Stomach (tissue), 4 donors: ENCODE data around the gene BRI3BP.

Source experiments
- EP300 ChIP-seq: sonication (generic); formaldehyde crosslinking; IDR thresholded peaks from one replicate; pipeline ENCODE4 v1.6.1; 2017; ENCODE audit warnings: antibody characterized with exemption
- POLR2A ChIP-seq, 4 donors: fragments of 450-650 bp; IDR thresholded peaks; one replicate each; pipeline ENCODE4 v1.6.1; 2016; ENCODE audit warnings: antibody characterized with exemption in 4 of 4, control low read depth in 2 of 4, mild to moderate bottlenecking in 1 of 4, moderate library complexity in 1 of 4
- POLR2AphosphoS5 ChIP-seq, 3 donors: sonication (generic); formaldehyde crosslinking; IDR thresholded peaks; one replicate each; pipeline ENCODE4 v1.6.1; 2016; ENCODE audit warnings: antibody characterized with exemption in 3 of 3
- TF ChIP-seq, protein P1 (sequence below), 7 experiments: fragments of 450-650 bp in 4 of 7; fragments of 200-600 bp in 3 of 7; sonication (generic) in 3 of 7; IDR thresholded peaks; one replicate each; pipeline ENCODE4 v1.5.1; 2016 to 2019; ENCODE audit warnings: antibody characterized with exemption in 7 of 7, control low read depth in 2 of 7, mild to moderate bottlenecking in 1 of 7

DNA sequence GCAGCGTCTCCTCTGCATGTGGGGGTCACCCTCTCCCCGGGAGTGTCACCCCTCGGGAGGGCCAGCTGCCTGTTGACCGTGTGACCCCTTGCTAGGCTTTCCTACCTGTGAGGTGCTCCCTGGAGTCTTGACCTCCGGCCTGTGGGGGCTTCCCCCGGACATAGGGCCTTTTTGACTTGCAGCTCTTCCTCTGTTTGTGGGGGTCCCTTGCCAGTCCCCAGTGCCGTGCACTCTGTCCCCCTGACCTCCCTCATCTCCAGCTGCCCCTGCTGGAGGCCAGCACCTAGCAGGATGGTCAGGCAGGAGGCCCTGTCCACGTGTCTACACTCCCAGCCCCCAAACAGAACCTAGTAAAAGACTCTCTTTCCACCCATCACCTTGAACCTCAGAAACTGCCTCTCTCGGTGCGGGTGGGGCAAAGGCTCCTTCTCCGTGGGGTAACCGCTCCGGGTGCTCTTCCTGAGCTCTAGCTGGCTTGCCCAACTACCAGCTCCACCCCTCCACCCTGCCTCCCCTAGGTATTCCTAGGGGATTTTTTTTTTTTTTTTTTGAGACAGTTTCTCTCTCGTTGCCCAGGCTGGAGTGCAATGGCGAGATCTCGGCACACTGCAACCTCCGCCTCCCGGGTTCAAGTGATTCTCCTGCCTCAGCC, 72.6 kb downstream of the BRI3BP start:
- TF ChIP-seq, protein P1, sequence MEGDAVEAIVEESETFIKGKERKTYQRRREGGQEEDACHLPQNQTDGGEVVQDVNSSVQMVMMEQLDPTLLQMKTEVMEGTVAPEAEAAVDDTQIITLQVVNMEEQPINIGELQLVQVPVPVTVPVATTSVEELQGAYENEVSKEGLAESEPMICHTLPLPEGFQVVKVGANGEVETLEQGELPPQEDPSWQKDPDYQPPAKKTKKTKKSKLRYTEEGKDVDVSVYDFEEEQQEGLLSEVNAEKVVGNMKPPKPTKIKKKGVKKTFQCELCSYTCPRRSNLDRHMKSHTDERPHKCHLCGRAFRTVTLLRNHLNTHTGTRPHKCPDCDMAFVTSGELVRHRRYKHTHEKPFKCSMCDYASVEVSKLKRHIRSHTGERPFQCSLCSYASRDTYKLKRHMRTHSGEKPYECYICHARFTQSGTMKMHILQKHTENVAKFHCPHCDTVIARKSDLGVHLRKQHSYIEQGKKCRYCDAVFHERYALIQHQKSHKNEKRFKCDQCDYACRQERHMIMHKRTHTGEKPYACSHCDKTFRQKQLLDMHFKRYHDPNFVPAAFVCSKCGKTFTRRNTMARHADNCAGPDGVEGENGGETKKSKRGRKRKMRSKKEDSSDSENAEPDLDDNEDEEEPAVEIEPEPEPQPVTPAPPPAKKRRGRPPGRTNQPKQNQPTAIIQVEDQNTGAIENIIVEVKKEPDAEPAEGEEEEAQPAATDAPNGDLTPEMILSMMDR (IDR thresholded peaks at IDR 0.05), result no peak
- TF ChIP-seq POLR2A (IDR thresholded peaks at IDR 0.05), result no peak
- no peak for TF ChIP-seq EP300
- TF ChIP-seq POLR2AphosphoS5 (IDR thresholded peaks at IDR 0.05), result no peak
